ENCODE results near the gene PODXL2.

- TF ChIP-seq CTCF (IDR thresholded peaks at IDR 0.05), result no peak
- TF ChIP-seq POLR2A (IDR thresholded peaks at IDR 0.05), result no peak
These were observed 82.2 kb downstream of the PODXL2 start for GRCh38 chr3:127711021-127711695.

Data from adrenal gland (tissue), 5 donors.